Measurements from ENCODE around the gene RPS4Y2.

RPS4Y2 gene

GRCh38 chrY:20746919-20747318, 9.0 kb upstream of the RPS4Y2 start:
- no peak for DNase-seq (ENCODE audit: insufficient read length, low spot score)
- FAIRE-seq, result no peak
- TF ChIP-seq, protein P1, sequence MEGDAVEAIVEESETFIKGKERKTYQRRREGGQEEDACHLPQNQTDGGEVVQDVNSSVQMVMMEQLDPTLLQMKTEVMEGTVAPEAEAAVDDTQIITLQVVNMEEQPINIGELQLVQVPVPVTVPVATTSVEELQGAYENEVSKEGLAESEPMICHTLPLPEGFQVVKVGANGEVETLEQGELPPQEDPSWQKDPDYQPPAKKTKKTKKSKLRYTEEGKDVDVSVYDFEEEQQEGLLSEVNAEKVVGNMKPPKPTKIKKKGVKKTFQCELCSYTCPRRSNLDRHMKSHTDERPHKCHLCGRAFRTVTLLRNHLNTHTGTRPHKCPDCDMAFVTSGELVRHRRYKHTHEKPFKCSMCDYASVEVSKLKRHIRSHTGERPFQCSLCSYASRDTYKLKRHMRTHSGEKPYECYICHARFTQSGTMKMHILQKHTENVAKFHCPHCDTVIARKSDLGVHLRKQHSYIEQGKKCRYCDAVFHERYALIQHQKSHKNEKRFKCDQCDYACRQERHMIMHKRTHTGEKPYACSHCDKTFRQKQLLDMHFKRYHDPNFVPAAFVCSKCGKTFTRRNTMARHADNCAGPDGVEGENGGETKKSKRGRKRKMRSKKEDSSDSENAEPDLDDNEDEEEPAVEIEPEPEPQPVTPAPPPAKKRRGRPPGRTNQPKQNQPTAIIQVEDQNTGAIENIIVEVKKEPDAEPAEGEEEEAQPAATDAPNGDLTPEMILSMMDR (IDR thresholded peaks at IDR 0.05; ENCODE audit: insufficient read depth, missing control alignments), result no peak

DNA sequence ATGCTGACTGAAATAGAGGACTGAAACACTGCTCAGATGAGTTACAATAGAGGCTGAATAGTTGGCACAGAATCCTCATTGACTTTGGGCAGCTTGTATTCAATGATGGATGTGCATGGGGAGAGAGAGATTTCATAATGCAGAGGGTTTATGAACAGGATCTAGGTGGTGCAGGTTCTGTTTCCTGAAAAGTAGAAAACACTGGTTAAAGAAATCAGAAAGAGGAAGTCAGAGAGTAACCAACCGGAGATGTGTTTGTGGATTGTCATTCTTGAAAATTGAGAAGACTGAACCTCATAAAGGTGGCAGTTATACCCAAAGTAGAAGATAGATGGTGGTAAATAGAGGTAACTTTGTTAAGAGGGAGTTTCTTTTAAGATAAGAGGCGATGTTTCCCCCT, 8.0 kb downstream of the RPS4Y2 start:
- TF ChIP-seq, protein P1 (IDR thresholded peaks at IDR 0.05; ENCODE audit: insufficient read depth, missing control alignments), result no peak
- DNase-seq (ENCODE audit: insufficient read length, low spot score) (no peak), FAIRE-seq (no peak)

DNA sequence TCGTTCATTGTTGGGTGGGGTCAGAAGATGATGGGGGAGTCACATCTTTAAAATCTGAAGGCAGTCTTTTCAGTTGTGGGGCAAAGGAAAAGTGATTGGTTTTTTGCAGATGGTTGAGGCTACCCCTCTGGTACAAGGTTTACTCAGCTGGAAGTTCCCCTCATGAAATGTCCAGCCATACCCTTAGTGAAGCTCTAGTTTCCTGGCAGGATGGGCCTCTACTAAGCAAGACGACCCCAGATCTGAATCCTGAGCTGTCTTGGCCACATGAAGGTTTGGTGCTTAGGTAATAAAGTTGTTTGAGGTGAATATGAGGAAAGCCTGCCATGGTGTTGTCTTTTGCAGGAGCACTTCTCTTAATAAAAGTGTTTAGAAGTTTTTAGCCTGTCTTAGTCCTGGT, 9.2 kb downstream of the RPS4Y2 start:
- TF ChIP-seq, protein P1 (IDR thresholded peaks at IDR 0.05; ENCODE audit: insufficient read depth, missing control alignments), result no peak
- no peak for DNase-seq (ENCODE audit: insufficient read length, low spot score)
- no peak for FAIRE-seq

GRCh38 chrY:20770755-20771154, 14.8 kb downstream of the RPS4Y2 start:
- TF ChIP-seq, protein P1 (IDR thresholded peaks at IDR 0.05; ENCODE audit: insufficient read depth, missing control alignments), result no peak
- FAIRE-seq (no peak), DNase-seq (ENCODE audit: insufficient read length, low spot score) (no peak)

GRCh38 chrY:20776104-20776503, 20.2 kb downstream of the RPS4Y2 start:
- DNase-seq (ENCODE audit: insufficient read length, low spot score), result no peak
- FAIRE-seq, result no peak
- TF ChIP-seq, protein P1 (IDR thresholded peaks at IDR 0.05; ENCODE audit: insufficient read depth, missing control alignments), result no peak

DNA sequence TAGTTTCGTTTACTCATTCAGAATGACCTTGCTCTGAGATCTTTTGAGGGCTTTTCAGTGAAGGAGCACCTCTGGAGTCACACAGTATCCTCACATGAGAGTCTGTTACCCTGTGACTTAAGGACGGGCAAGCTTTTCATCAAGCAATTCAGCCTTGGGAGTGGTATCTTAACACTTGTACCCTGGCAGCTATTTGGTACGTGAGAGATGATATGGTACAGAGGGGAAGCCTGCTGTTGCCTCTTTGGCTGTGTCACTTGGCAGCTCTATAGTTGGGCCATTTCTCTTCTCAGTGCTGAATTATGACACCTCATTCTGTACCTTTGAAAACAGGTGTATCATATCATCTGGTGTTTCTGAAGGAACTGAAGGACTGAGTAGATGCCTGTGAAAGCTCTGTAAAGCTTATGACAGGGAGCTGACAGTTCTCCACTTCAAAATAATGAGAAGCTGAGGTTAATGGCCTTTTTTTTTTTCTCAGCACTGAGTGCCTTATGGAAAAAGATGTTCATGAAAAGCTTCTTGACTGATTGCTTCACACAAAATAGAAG, 24.3 kb downstream of the RPS4Y2 start:
- FAIRE-seq (no peak), DNase-seq (ENCODE audit: insufficient read length, low spot score) (no peak)
- TF ChIP-seq, protein P1 (IDR thresholded peaks at IDR 0.05; ENCODE audit: insufficient read depth, missing control alignments), result no peak

GRCh38 chrY:20780776-20781175, 24.9 kb downstream of the RPS4Y2 start:
- DNase-seq (ENCODE audit: insufficient read length, low spot score), result no peak
- no peak for FAIRE-seq
- TF ChIP-seq, protein P1 (IDR thresholded peaks at IDR 0.05; ENCODE audit: insufficient read depth, missing control alignments), result no peak

Measured in D721Med (cell line).